Stimulated activated memory B cell treated with anti-CD40 and anti-IgM and Interleukin-4, amounts not matched to agents 10 μg/mL and 1 μg/mL and 100 μg/mL, for 72 hours (primary cell): ENCODE data around the gene NGEF.
"Not testable (repeated sequence)": the region's sequence is repeated elsewhere in the genome, so short reads cannot be mapped to it uniquely, and the experiment has no call there.

Experiments used
- ATAC-seq: fragments of 150-1000 bp; cut with Tn5 transposase; 2 replicates; pipeline ENCODE4 v1.10.0; 2021
- H3K27ac Mint-ChIP-seq: one replicate; pipeline ENCODE4 v1.8.0; 2022; ENCODE audit warnings: mild to moderate bottlenecking, mixed read lengths
- H3K27me3 Mint-ChIP-seq: one replicate; pipeline ENCODE4 v1.8.0; 2022; ENCODE audit warnings: mixed read lengths
- H3K36me3 Mint-ChIP-seq: one replicate; pipeline ENCODE4 v1.8.0; 2022; ENCODE audit warnings: mixed read lengths
- H3K4me1 Mint-ChIP-seq: one replicate; pipeline ENCODE4 v1.8.0; 2022; ENCODE audit warnings: mixed read lengths
- H3K4me3 Mint-ChIP-seq: one replicate; pipeline ENCODE4 v1.8.0; 2022; ENCODE audit warnings: mild to moderate bottlenecking, moderate library complexity, mixed read lengths
- H3K9me3 Mint-ChIP-seq: one replicate; pipeline ENCODE4 v1.8.0; 2022; ENCODE audit warnings: mixed read lengths

NGEF gene

GRCh38 chr2:232906867-232907717, 106.0 kb downstream of the NGEF start:
- not testable (repeated sequence) for H3K4me3 Mint-ChIP-seq, H3K27ac Mint-ChIP-seq, ATAC-seq, H3K4me1 Mint-ChIP-seq
- H3K36me3 Mint-ChIP-seq: peaks cover 10% of the 10 kb centered on the region
- peaks cover 10% of the 10 kb centered on the region for H3K27me3 Mint-ChIP-seq
- peaks cover 10% of the 10 kb centered on the region for H3K9me3 Mint-ChIP-seq

GRCh38 chr2:232903989-232904388, 109.1 kb downstream of the NGEF start:
- Mint-ChIP-seq H3K27me3 (no peaks in the 10 kb centered on the region), H3K27ac (no peak overlapping the region), H3K9me3 (no peaks in the 10 kb centered on the region), H3K36me3 (no peaks in the 10 kb centered on the region), H3K4me3 (no peak overlapping the region), H3K4me1 (no peaks in the 10 kb centered on the region)
- no peak for ATAC-seq

GRCh38 chr2:232901736-232902578, 111.1 kb downstream of the NGEF start:
- Mint-ChIP-seq H3K9me3 (no peaks in the 10 kb centered on the region), H3K27ac (no peak overlapping the region), H3K36me3 (no peaks in the 10 kb centered on the region), H3K4me3 (no peak overlapping the region), H3K27me3 (no peaks in the 10 kb centered on the region), H3K4me1 (no peaks in the 10 kb centered on the region)
- ATAC-seq: peak; percentile 44

GRCh38 chr2:232900811-232901735, 112.0 kb downstream of the NGEF start:
- H3K36me3 Mint-ChIP-seq: no peaks in the 10 kb centered on the region

GRCh38 chr2:232898592-232899543, 114.2 kb downstream of the NGEF start:
- no peak for ATAC-seq
- H3K4me1 Mint-ChIP-seq: no peaks in the 10 kb centered on the region
- no peaks in the 10 kb centered on the region for H3K27me3 Mint-ChIP-seq
- no peaks in the 10 kb centered on the region for H3K36me3 Mint-ChIP-seq
- H3K27ac Mint-ChIP-seq: no peak overlapping the region
- no peak overlapping the region for H3K4me3 Mint-ChIP-seq
- no peaks in the 10 kb centered on the region for H3K9me3 Mint-ChIP-seq

More at GRCh38 chr2:232900811-232901735, 112.0 kb downstream of the NGEF start:
- H3K9me3 Mint-ChIP-seq: no peaks in the 10 kb centered on the region
- no peak overlapping the region for H3K4me3 Mint-ChIP-seq
- H3K4me1 Mint-ChIP-seq: no peaks in the 10 kb centered on the region
- no peak for ATAC-seq
- H3K27ac Mint-ChIP-seq: no peak overlapping the region
- H3K27me3 Mint-ChIP-seq: no peaks in the 10 kb centered on the region

GRCh38 chr2:232897598-232898408, 115.3 kb downstream of the NGEF start:
- Mint-ChIP-seq H3K36me3 (no peaks in the 10 kb centered on the region), H3K9me3 (no peaks in the 10 kb centered on the region), H3K27me3 (peaks cover 5% of the 10 kb centered on the region), H3K4me3 (no peak overlapping the region), H3K27ac (no peak overlapping the region), H3K4me1 (no peaks in the 10 kb centered on the region)
- ATAC-seq: no peak

- peak; percentile 85 for ATAC-seq
- Mint-ChIP-seq H3K36me3 (no peaks in the 10 kb centered on the region), H3K4me1 (no peaks in the 10 kb centered on the region), H3K27me3 (peaks cover 13% of the 10 kb centered on the region), H3K27ac (no peak overlapping the region), H3K9me3 (no peaks in the 10 kb centered on the region), H3K4me3 (no peak overlapping the region)
These were observed 116.1 kb downstream of the NGEF start for GRCh38 chr2:232896720-232897597.

GRCh38 chr2:232896111-232896510, 116.9 kb downstream of the NGEF start:
- Mint-ChIP-seq H3K27ac (no peak overlapping the region), H3K4me1 (peaks cover 2% of the 10 kb centered on the region), H3K36me3 (no peaks in the 10 kb centered on the region), H3K9me3 (no peaks in the 10 kb centered on the region), H3K4me3 (no peak overlapping the region), H3K27me3 (peaks cover 17% of the 10 kb centered on the region)
- ATAC-seq: no peak

GRCh38 chr2:232894746-232895145, 118.3 kb downstream of the NGEF start:
- peaks cover 8% of the 10 kb centered on the region for H3K4me1 Mint-ChIP-seq
- H3K27ac Mint-ChIP-seq: no peak overlapping the region
- peaks cover 30% of the 10 kb centered on the region for H3K27me3 Mint-ChIP-seq
- no peak for ATAC-seq
- H3K9me3 Mint-ChIP-seq: no peaks in the 10 kb centered on the region
- H3K36me3 Mint-ChIP-seq: no peaks in the 10 kb centered on the region
- H3K4me3 Mint-ChIP-seq: no peak overlapping the region

GRCh38 chr2:232894251-232894650, 118.8 kb downstream of the NGEF start:
- Mint-ChIP-seq H3K4me1 (peaks cover 8% of the 10 kb centered on the region), H3K27me3 (peaks cover 35% of the 10 kb centered on the region), H3K9me3 (no peaks in the 10 kb centered on the region), H3K27ac (no peak overlapping the region), H3K4me3 (no peak overlapping the region), H3K36me3 (no peaks in the 10 kb centered on the region)
- no peak for ATAC-seq

GRCh38 chr2:232893834-232894233, 119.2 kb downstream of the NGEF start:
- Mint-ChIP-seq H3K9me3 (no peaks in the 10 kb centered on the region), H3K27me3 (peaks cover 39% of the 10 kb centered on the region), H3K27ac (no peak overlapping the region), H3K4me3 (no peak overlapping the region), H3K36me3 (no peaks in the 10 kb centered on the region), H3K4me1 (peaks cover 8% of the 10 kb centered on the region)
- ATAC-seq: no peak

- Mint-ChIP-seq H3K4me1 (peaks cover 8% of the 10 kb centered on the region), H3K36me3 (no peaks in the 10 kb centered on the region), H3K27me3 (peaks cover 39% of the 10 kb centered on the region), H3K4me3 (no peak overlapping the region), H3K9me3 (no peaks in the 10 kb centered on the region), H3K27ac (no peak overlapping the region)
- no peak for ATAC-seq
These were observed 120.2 kb downstream of the NGEF start for GRCh38 chr2:232892843-232893242.

GRCh38 chr2:232892221-232892620, 120.8 kb downstream of the NGEF start:
- H3K4me1 Mint-ChIP-seq: peaks cover 8% of the 10 kb centered on the region

More at GRCh38 chr2:232892221-232892620, 120.8 kb downstream of the NGEF start:
- Mint-ChIP-seq H3K4me3 (no peak overlapping the region), H3K36me3 (no peaks in the 10 kb centered on the region), H3K27me3 (peaks cover 39% of the 10 kb centered on the region), H3K27ac (no peak overlapping the region), H3K9me3 (no peaks in the 10 kb centered on the region)
- ATAC-seq: no peak
